Memory B cell (primary cell): ENCODE data around the gene TMEM181.

ENCODE experiments used
- ATAC-seq: fragments of 150-1000 bp; cut with Tn5 transposase; 2 replicates; pipeline ENCODE4 v1.10.0; 2021; ENCODE audit warnings: low read depth, mild to moderate bottlenecking, moderate library complexity
- DNase-seq, 2 donors: peaks; one replicate each; pipeline ENCODE4 v3.0.0; 2022; ENCODE audit warnings: low spot score in 2 of 2
- H3K27ac Mint-ChIP-seq: one replicate; pipeline ENCODE4 v1.8.0; 2022; ENCODE audit warnings: mild to moderate bottlenecking, moderate library complexity, mixed read lengths
- H3K27me3 Mint-ChIP-seq: one replicate; pipeline ENCODE4 v1.8.0; 2022; ENCODE audit warnings: mixed read lengths
- H3K36me3 Mint-ChIP-seq: one replicate; pipeline ENCODE4 v1.8.0; 2022; ENCODE audit warnings: mild to moderate bottlenecking, mixed read lengths
- H3K4me1 Mint-ChIP-seq: one replicate; pipeline ENCODE4 v1.8.0; 2022; ENCODE audit warnings: mixed read lengths
- H3K4me3 Mint-ChIP-seq: one replicate; pipeline ENCODE4 v1.8.0; 2022; ENCODE audit warnings: mild to moderate bottlenecking, moderate library complexity, mixed read lengths
- H3K9me3 Mint-ChIP-seq: one replicate; pipeline ENCODE4 v1.8.0; 2022; ENCODE audit warnings: mixed read lengths

Gene TMEM181

GRCh38 chr6:158561938-158562337, 2.0 kb downstream of the TMEM181 start:
- no peak overlapping the region for H3K27ac Mint-ChIP-seq
- no peaks in the 10 kb centered on the region for H3K27me3 Mint-ChIP-seq
- DNase-seq (no peak), ATAC-seq (no peak)
- peaks cover 8% of the 10 kb centered on the region for H3K36me3 Mint-ChIP-seq
- no peak overlapping the region for H3K4me3 Mint-ChIP-seq
- peaks cover 32% of the 10 kb centered on the region for H3K4me1 Mint-ChIP-seq
- H3K9me3 Mint-ChIP-seq: no peaks in the 10 kb centered on the region

- Mint-ChIP-seq H3K9me3 (no peaks in the 10 kb centered on the region), H3K27ac (no peak overlapping the region), H3K27me3 (no peaks in the 10 kb centered on the region), H3K4me1 (peaks cover 41% of the 10 kb centered on the region), H3K36me3 (peaks cover 8% of the 10 kb centered on the region), H3K4me3 (no peak overlapping the region)
- DNase-seq: no peak
- no peak for ATAC-seq
These were observed 4.6 kb downstream of the TMEM181 start for GRCh38 chr6:158564243-158565121.

- H3K9me3 Mint-ChIP-seq: no peaks in the 10 kb centered on the region
- peaks cover 8% of the 10 kb centered on the region for H3K36me3 Mint-ChIP-seq
- no peaks in the 10 kb centered on the region for H3K27me3 Mint-ChIP-seq
- peaks cover 43% of the 10 kb centered on the region for H3K4me1 Mint-ChIP-seq
- H3K27ac Mint-ChIP-seq: no peak overlapping the region
- DNase-seq: no peak
- no peak for ATAC-seq
- no peak overlapping the region for H3K4me3 Mint-ChIP-seq
These were observed 5.2 kb downstream of the TMEM181 start for GRCh38 chr6:158565122-158565429.

GRCh38 chr6:158565482-158566040, 5.7 kb downstream of the TMEM181 start:
- no peaks in the 10 kb centered on the region for H3K27me3 Mint-ChIP-seq
- DNase-seq (no peak), ATAC-seq (no peak)
- H3K4me3 Mint-ChIP-seq: no peak overlapping the region
- H3K4me1 Mint-ChIP-seq: peaks cover 43% of the 10 kb centered on the region
- H3K27ac Mint-ChIP-seq: peak overlapping the region; percentile 62
- peaks cover 8% of the 10 kb centered on the region for H3K36me3 Mint-ChIP-seq
- H3K9me3 Mint-ChIP-seq: no peaks in the 10 kb centered on the region

- DNase-seq (no peak), ATAC-seq (no peak)
- Mint-ChIP-seq H3K27me3 (no peaks in the 10 kb centered on the region), H3K36me3 (peaks cover 8% of the 10 kb centered on the region), H3K4me1 (peaks cover 38% of the 10 kb centered on the region), H3K9me3 (no peaks in the 10 kb centered on the region), H3K27ac (peak overlapping the region; percentile 62), H3K4me3 (no peak overlapping the region)
These were observed 6.4 kb downstream of the TMEM181 start for GRCh38 chr6:158566207-158566818.

- Mint-ChIP-seq H3K27me3 (no peaks in the 10 kb centered on the region), H3K27ac (no peak overlapping the region), H3K4me1 (peaks cover 35% of the 10 kb centered on the region), H3K4me3 (no peak overlapping the region), H3K9me3 (no peaks in the 10 kb centered on the region), H3K36me3 (peaks cover 8% of the 10 kb centered on the region)
- DNase-seq (no peak), ATAC-seq (no peak)
These were observed 7.3 kb downstream of the TMEM181 start for GRCh38 chr6:158567152-158567551.

- Mint-ChIP-seq H3K27me3 (no peaks in the 10 kb centered on the region), H3K9me3 (no peaks in the 10 kb centered on the region)
- no peak for ATAC-seq
These were observed 8.0 kb downstream of the TMEM181 start for GRCh38 chr6:158567871-158568401.

DNA sequence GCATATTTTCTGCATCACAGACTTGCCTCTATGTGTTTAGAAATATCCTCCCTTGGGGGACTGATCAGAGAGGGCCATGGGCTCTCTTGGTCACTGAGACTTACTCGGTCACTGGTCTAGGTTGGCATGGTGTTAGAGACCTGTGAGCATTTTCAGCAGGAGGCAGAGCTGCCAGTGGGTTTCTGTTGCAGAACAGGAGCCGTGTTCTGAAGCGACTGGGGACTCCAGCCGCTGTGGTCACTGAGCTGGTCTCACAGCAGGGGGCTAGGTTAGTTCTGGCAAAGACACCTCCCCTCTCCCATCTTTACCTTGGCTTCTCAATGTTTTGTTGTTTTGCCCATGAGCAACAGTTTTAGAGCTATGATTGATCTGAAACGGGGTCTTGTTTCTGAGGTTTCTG, 8.7 kb downstream of the TMEM181 start:
- Mint-ChIP-seq H3K36me3 (peaks cover 10% of the 10 kb centered on the region), H3K4me1 (peaks cover 37% of the 10 kb centered on the region), H3K27ac (no peak overlapping the region), H3K27me3 (no peaks in the 10 kb centered on the region), H3K9me3 (no peaks in the 10 kb centered on the region), H3K4me3 (no peak overlapping the region)
- ATAC-seq (no peak), DNase-seq (no peak)

More at GRCh38 chr6:158567871-158568401, 8.0 kb downstream of the TMEM181 start:
- Mint-ChIP-seq H3K27ac (peak overlapping the region; percentile 1), H3K36me3 (peaks cover 8% of the 10 kb centered on the region), H3K4me3 (no peak overlapping the region), H3K4me1 (peaks cover 34% of the 10 kb centered on the region)
- no peak for DNase-seq

DNA sequence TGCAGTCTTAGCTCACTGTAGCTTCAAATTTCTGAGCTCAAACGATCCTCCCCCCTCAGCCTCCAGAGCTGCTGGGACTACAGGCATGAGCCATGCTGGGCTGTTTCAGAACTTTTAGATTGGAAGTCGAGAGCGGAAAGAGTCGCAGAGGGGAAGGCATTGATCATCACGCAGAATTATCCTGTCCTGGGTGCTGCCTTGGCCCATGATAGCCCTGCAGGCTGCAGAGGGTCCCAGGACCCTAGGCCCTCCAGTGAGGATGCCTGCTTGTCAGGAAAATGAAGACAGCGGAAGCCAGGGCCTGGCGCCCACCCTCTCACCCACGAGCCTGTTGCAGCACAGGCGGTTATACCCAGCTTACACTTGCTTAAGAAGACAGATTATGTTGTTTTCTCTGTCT, 9.1 kb downstream of the TMEM181 start:
- Mint-ChIP-seq H3K9me3 (no peaks in the 10 kb centered on the region), H3K36me3 (peaks cover 11% of the 10 kb centered on the region), H3K4me3 (no peak overlapping the region)

DNA sequence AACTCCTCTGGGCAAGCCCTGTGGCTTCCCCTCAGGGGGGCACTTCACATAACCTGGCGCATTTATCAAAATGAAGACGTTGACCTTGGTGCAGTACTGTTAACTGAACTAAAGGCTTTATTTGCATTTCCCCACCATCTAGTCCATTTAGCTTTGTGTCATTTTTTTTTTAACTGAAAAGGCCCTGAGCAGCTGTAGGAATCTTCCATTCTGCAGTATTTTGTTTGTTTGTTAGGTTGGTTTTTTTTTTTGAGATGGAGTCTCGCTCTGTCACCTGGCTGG, 10.7 kb downstream of the TMEM181 start:
- Mint-ChIP-seq H3K27ac (no peak overlapping the region), H3K4me3 (no peak overlapping the region), H3K4me1 (peaks cover 38% of the 10 kb centered on the region), H3K27me3 (no peaks in the 10 kb centered on the region), H3K36me3 (peaks cover 16% of the 10 kb centered on the region), H3K9me3 (no peaks in the 10 kb centered on the region)
- ATAC-seq (no peak), DNase-seq (no peak)

More for the DNA sequence above, 9.1 kb downstream of the TMEM181 start:
- H3K27ac Mint-ChIP-seq: no peak overlapping the region
- H3K27me3 Mint-ChIP-seq: no peaks in the 10 kb centered on the region
- no peak for DNase-seq
- H3K4me1 Mint-ChIP-seq: peaks cover 38% of the 10 kb centered on the region
- ATAC-seq: no peak

DNA sequence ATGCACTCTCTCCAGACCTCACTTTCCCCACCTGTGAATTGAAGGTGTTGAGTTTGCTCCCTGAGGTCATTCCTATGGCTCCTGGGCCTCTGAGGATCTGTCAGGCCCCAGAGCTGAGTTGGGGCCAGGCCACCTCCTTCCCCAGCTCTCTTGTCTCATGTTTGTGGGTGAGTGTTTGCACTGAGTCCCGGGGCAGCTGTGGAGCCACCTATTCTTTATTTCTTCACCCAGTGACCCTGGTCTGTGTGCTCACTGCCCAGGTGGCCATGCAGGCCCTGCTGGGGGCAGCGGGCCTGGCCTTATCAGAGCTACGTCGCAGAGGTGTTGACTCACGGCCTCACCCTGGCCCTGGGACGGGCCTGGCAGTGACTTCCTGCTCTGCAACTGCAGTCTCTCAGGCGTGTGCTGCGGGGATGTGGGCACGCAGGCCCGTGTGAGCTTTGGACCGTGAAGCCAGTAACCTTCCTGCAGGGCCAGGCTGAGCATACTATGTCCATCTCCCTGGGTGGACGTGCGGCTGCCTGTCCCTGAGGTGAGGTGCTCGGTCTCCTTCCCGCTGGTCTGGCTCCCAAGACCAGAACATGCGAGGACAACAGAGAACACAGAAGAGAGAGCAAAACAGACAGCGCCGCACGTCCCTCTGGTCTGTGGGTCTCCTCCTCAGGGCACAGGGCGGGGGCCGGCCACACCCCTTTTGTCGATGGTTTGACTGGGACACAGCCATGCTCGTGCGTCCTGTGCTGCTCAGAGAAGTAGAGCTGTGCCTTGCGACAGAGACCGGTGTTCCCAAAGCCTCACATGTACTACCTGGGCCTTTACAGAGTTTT, 12.1 kb downstream of the TMEM181 start:
- DNase-seq (no peak), ATAC-seq (peak; percentile 58)
- Mint-ChIP-seq H3K4me1 (peaks cover 27% of the 10 kb centered on the region), H3K4me3 (no peak overlapping the region), H3K9me3 (peaks cover under 1% of the 10 kb centered on the region), H3K27ac (no peak overlapping the region), H3K27me3 (no peaks in the 10 kb centered on the region), H3K36me3 (peaks cover 13% of the 10 kb centered on the region)

- peaks cover 18% of the 10 kb centered on the region for H3K4me1 Mint-ChIP-seq
- DNase-seq (no peak), ATAC-seq (no peak)
- no peaks in the 10 kb centered on the region for H3K27me3 Mint-ChIP-seq
- H3K9me3 Mint-ChIP-seq: peaks cover 3% of the 10 kb centered on the region
- H3K4me3 Mint-ChIP-seq: no peak overlapping the region
- H3K36me3 Mint-ChIP-seq: peaks cover 17% of the 10 kb centered on the region
- no peak overlapping the region for H3K27ac Mint-ChIP-seq
These were observed 13.0 kb downstream of the TMEM181 start for GRCh38 chr6:158572653-158573541.

GRCh38 chr6:158573542-158573931, 13.6 kb downstream of the TMEM181 start:
- no peak for ATAC-seq
- Mint-ChIP-seq H3K4me1 (peaks cover 12% of the 10 kb centered on the region), H3K27me3 (no peaks in the 10 kb centered on the region), H3K9me3 (peaks cover 3% of the 10 kb centered on the region), H3K4me3 (no peak overlapping the region), H3K36me3 (peaks cover 17% of the 10 kb centered on the region), H3K27ac (no peak overlapping the region)
- no peak for DNase-seq
